ENCODE measurements around the gene MED8.

DNA sequence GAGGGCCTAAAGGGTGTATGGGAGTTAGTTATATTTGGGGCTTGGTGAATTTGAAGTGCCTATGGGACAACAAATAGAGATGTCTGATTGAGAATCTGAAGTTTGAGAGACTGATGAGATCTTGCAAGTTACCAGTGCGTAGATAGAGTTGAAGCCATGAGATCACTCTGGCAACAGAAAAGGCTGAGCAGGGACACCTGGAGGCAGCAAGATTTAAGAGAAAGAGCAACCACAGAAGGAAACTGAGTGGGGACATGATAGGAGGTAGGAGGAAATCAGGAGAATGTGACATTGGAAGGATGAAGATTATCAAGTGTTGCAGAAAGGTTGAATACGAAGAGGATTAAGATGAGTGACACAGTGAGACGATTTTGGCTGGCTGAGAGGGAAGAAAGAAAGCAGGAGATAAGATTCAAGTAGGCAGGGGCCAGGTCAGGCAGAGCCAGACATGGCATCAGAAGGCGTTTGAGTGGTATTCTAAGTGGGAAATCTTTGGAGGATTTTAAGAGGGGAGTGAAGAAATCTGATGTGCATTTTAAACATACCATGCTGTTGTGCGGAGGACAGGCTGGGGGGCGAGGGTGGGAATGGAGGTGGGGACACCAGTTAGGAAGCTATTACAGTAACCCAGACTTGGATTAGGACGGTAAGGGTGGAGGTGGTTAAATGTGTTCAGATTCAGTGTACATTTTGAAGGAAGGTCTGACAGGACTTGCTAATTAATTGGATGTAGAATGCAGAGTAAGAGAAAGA lies 55.0 kb downstream of the MED8 start:
- TF ChIP-seq CTCF (IDR thresholded peaks at IDR 0.05; ENCODE audit: low read length) (no peak), EZH2 (optimal IDR thresholded peaks at IDR 0.05; ENCODE audit: low read depth, low read length) (no peak), EZH2phosphoT487 (IDR thresholded peaks at IDR 0.05; ENCODE audit: low read length) (no peak)
